ENCODE data around the gene AP2S1.

DNA sequence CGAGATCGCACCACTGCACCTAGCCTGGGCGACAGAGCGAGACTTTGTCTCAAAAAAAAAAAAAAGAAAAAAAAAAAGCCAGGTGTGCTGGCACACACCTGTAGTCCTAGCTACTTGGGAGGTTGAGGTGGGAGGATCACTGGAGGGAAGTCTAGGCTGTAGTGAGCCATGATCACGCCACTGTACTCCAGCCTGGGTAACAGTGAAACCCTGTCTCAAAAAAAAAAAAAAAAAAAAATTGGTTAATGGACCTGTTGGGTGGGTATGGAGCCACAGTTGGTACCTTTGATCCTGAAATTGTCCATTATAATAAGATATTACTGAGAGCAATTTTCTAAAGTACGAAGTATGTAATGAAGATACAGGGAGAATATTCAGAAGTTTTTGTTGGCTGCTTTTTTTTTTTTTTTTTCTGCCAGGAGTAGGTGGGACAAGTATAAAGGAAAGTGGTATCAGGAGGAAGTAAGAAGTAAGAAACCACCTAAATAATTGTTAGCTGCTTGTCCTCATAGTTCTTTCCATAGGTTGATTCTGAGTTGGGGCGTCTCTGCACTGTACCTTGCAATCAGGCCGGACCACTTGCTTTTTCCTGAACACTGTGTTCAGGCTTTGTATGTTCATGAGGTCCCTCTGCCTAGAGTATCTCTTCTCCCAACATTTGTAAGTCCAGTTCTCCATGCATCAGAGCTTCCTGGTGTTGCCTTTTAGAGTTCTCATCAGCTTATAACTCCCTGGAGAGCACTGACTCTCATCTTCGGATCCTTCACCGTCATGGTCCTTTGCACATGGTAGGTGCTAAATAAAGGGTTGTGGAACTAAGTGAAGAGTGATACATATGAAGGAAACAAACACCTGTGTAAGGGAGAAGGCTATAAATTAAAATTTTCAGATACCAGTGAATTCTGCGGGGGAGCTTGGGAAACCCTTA lies 41.9 kb upstream of the AP2S1 start:
- TF ChIP-seq, protein P1, sequence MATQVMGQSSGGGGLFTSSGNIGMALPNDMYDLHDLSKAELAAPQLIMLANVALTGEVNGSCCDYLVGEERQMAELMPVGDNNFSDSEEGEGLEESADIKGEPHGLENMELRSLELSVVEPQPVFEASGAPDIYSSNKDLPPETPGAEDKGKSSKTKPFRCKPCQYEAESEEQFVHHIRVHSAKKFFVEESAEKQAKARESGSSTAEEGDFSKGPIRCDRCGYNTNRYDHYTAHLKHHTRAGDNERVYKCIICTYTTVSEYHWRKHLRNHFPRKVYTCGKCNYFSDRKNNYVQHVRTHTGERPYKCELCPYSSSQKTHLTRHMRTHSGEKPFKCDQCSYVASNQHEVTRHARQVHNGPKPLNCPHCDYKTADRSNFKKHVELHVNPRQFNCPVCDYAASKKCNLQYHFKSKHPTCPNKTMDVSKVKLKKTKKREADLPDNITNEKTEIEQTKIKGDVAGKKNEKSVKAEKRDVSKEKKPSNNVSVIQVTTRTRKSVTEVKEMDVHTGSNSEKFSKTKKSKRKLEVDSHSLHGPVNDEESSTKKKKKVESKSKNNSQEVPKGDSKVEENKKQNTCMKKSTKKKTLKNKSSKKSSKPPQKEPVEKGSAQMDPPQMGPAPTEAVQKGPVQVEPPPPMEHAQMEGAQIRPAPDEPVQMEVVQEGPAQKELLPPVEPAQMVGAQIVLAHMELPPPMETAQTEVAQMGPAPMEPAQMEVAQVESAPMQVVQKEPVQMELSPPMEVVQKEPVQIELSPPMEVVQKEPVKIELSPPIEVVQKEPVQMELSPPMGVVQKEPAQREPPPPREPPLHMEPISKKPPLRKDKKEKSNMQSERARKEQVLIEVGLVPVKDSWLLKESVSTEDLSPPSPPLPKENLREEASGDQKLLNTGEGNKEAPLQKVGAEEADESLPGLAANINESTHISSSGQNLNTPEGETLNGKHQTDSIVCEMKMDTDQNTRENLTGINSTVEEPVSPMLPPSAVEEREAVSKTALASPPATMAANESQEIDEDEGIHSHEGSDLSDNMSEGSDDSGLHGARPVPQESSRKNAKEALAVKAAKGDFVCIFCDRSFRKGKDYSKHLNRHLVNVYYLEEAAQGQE (IDR thresholded peaks at IDR 0.05; ENCODE audit: low read depth), result no peak
- TF ChIP-seq NFIC (IDR thresholded peaks at IDR 0.05) (no peak), EP300 (IDR thresholded peaks at IDR 0.05; ENCODE audit: borderline replicate concordance) (no peak), YY1 (IDR thresholded peaks at IDR 0.05; ENCODE audit: low read depth) (no peak), RAD21 (IDR thresholded peaks at IDR 0.05; ENCODE audit: low read depth) (no peak), CREB1 (IDR thresholded peaks at IDR 0.05; ENCODE audit: low read depth) (no peak), TAF1 (IDR thresholded peaks at IDR 0.05; ENCODE audit: low read depth) (no peak), CEBPB (IDR thresholded peaks at IDR 0.05) (no peak), EGR1 (IDR thresholded peaks at IDR 0.05) (no peak), FOXM1 (IDR thresholded peaks at IDR 0.05; ENCODE audit: borderline replicate concordance, low read depth) (no peak), TCF12 (IDR thresholded peaks at IDR 0.05; ENCODE audit: low read depth) (no peak), ZBTB7A (IDR thresholded peaks at IDR 0.05; ENCODE audit: low read depth) (no peak)
- TF ChIP-seq, protein P2, sequence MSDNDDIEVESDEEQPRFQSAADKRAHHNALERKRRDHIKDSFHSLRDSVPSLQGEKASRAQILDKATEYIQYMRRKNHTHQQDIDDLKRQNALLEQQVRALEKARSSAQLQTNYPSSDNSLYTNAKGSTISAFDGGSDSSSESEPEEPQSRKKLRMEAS (IDR thresholded peaks at IDR 0.05), result no peak
